SK-N-SH (cell line): ENCODE results near the gene TMEM138. TPM values are rescaled to one million over a fixed set of nuclear protein-coding genes. Genes with fewer than 3 reads are reported as not detected.
A peak's percentile ranks its signal among the peaks of the same experiment; 100 is the strongest.

Experiments used
- CTCF ChIA-PET: fragments of 300-600, 350-600 bp; formaldehyde crosslinking; extraction: SDS; loops from one replicate; lab custom pipeline; 2021; lab: Yijun Ruan, JAX
- POLR2A ChIA-PET: fragments of 350-600 bp; sonication (Branson Sonifier 250); formaldehyde crosslinking; extraction: SDS; loops from one replicate; lab custom pipeline; 2020; ENCODE audit warnings: antibody characterized with exemption, inconsistent platforms; lab: Yijun Ruan, JAX
- DNase-seq: peaks from one replicate; pipeline ENCODE4 v3.0.0; 2012
- H2AFZ ChIP-seq: fragments of 200-600 bp; sonication (generic); 2 replicates; pipeline ENCODE4 v1.8.1; 2016; ENCODE audit warnings: antibody characterized with exemption, mild to moderate bottlenecking, low read depth
- H3F3A ChIP-seq: fragments of 200-600 bp; sonication (generic); replicated peaks from 2 replicates; pipeline ENCODE3; 2016; ENCODE audit warnings: antibody characterized with exemption, mild to moderate bottlenecking; ENCODE audit not compliant: insufficient read depth
- H3K27ac ChIP-seq, 2 experiments: fragments of 200-500 bp in 1 of 2; fragments of 200-600 bp in 1 of 2; sonication (Bioruptor generic) in 1 of 2; sonication (generic), shearing (Covaris generic) in 1 of 2; 2 replicates each; pipeline versions ENCODE4 v1.5.1 to v1.6.1; 2014 to 2016; ENCODE audit warnings: low read depth in 2 of 2, inconsistent platforms in 1 of 2, low read length in 1 of 2, mild to moderate bottlenecking in 1 of 2, mixed read lengths in 1 of 2
- H3K27me3 ChIP-seq: fragments of 200-600 bp; sonication (generic), shearing (Covaris generic); 2 replicates; pipeline ENCODE4 v1.6.1; 2016; ENCODE audit warnings: mixed run types; ENCODE audit not compliant: insufficient read depth
- H3K36me3 ChIP-seq, 2 experiments: fragments of 200-500 bp in 1 of 2; fragments of 200-600 bp in 1 of 2; sonication (Bioruptor generic) in 1 of 2; sonication (generic) in 1 of 2; replicated peaks in 1 of 2; 2 replicates each; pipeline versions ENCODE3 to v1.5.1; 2014 to 2016; ENCODE audit warnings: low read length in 1 of 2, mild to moderate bottlenecking in 1 of 2; ENCODE audit not compliant: insufficient read depth in 2 of 2, control insufficient read depth in 1 of 2
- H3K4me1 ChIP-seq, 2 experiments: fragments of 200-500 bp in 1 of 2; fragments of 200-600 bp in 1 of 2; sonication (Bioruptor generic) in 1 of 2; sonication (generic), shearing (Covaris generic) in 1 of 2; 2 replicates each; pipeline versions ENCODE4 v1.5.1 to v1.6.1; 2014 to 2016; ENCODE audit warnings: low read depth in 1 of 2, low read length in 1 of 2, mixed run types in 1 of 2; ENCODE audit not compliant: insufficient read depth in 2 of 2, control insufficient read depth in 1 of 2
- H3K4me2 ChIP-seq: fragments of 200-600 bp; sonication (generic), shearing (Covaris generic); 2 replicates; pipeline ENCODE4 v1.6.1; 2017; ENCODE audit warnings: mixed run types
- H3K4me3 ChIP-seq, 2 experiments: fragments of 200-500 bp in 1 of 2; fragments of 200-600 bp in 1 of 2; sonication (Bioruptor generic) in 1 of 2; sonication (generic), shearing (Covaris generic) in 1 of 2; 2 replicates each; pipeline versions ENCODE4 v1.5.1 to v1.8.1; 2014 to 2016; ENCODE audit warnings: low read depth in 2 of 2, inconsistent platforms in 1 of 2, low read length in 1 of 2, mild to moderate bottlenecking in 1 of 2, mixed read lengths in 1 of 2, moderate library complexity in 1 of 2
- H3K79me2 ChIP-seq: fragments of 200-600 bp; sonication (generic); 2 replicates; pipeline ENCODE4 v1.8.1; 2017; ENCODE audit warnings: mild to moderate bottlenecking; ENCODE audit not compliant: insufficient read depth
- H3K9ac ChIP-seq: fragments of 200-600 bp; sonication (generic); 2 replicates; pipeline ENCODE4 v1.6.1; 2017; ENCODE audit warnings: mixed run types
- H3K9me2 ChIP-seq: fragments of 200-600 bp; sonication (generic); 2 replicates; pipeline ENCODE4 v1.6.1; 2017; ENCODE audit warnings: mixed run types
- H3K9me3 ChIP-seq: fragments of 200-600 bp; sonication (generic); 2 replicates; pipeline ENCODE4 v1.6.1; 2017; ENCODE audit warnings: mixed run types, mild to moderate bottlenecking, moderate library complexity
- H4K20me1 ChIP-seq: fragments of 200-600 bp; sonication (generic); 2 replicates; pipeline ENCODE4 v1.6.1; 2017; ENCODE audit warnings: mild to moderate bottlenecking, mixed run types; ENCODE audit not compliant: insufficient read depth
- JUND ChIP-seq: IDR thresholded peaks from 2 replicates; pipeline ENCODE4 v1.4.0; 2012
- PBX3 ChIP-seq: IDR thresholded peaks from 2 replicates; pipeline ENCODE4; 2012
- REST ChIP-seq: IDR thresholded peaks from 2 replicates; pipeline ENCODE4 v1.6.1; 2012; ENCODE audit warnings: mild to moderate bottlenecking, low read depth, low read length, moderate library complexity
- RFX5 ChIP-seq: IDR thresholded peaks from 2 replicates; pipeline ENCODE4 v1.6.1; 2012; ENCODE audit warnings: mild to moderate bottlenecking, improper control_type of control experiment, low read length
- RXRA ChIP-seq: IDR thresholded peaks from 2 replicates; pipeline ENCODE4 v1.4.0; 2012; ENCODE audit warnings: low read depth, mild to moderate bottlenecking, borderline replicate concordance
- USF2 ChIP-seq: fragments of 150-350 bp; IDR thresholded peaks from 2 replicates; pipeline ENCODE4 v1.6.1; 2017; ENCODE audit warnings: antibody characterized with exemption, low read length, low read depth, borderline replicate concordance
- WGBS: methylation state at CpG from one replicate; pipeline ENCODE4 v1.1.6; 2017; ENCODE audit warnings: low lambda C conversion rate; 5-methylcytosine and 5-hydroxymethylcytosine counted together
- polyA plus RNA-seq, 3 experiments: library from polyadenylated mRNA; depleted of rRNA; stranded (reverse); fragments of >200 nt; gene quantifications; 2 replicates each; pipeline ENCODE4 v1.2.3, GENCODE V29; 2012

TMEM138 gene
- polyA plus RNA-seq, 1 of the 3 experiments (the other 2 are of a cell fraction), result 82.2 TPM

GRCh38 chr11:61372659-61373420, 10.7 kb downstream of the TMEM138 start:
- no peak overlapping the region for H2AFZ ChIP-seq
- DNase-seq, result no peak
- H3K79me2 ChIP-seq, result no peaks in the 10 kb centered on the region; the same call in 1 of the 2 replicates
- POLR2A ChIA-PET, result interaction anchor here (0.8 to 2.5 kb wide), 2 partner anchors 10 to 11 kb away, joined by 4 to 19 read pairs; partner anchors contain the start of genes CYB561A3 and TMEM138
- H3K36me3 ChIP-seq, result peaks cover 28 to 69% of the 10 kb centered on the region in 2 experiments
- no peaks in the 10 kb centered on the region for H4K20me1 ChIP-seq
- CTCF ChIA-PET, result interaction anchor here (1.0 to 1.1 kb wide), 2 partner anchors 9 to 37 kb away, joined by 3 to 4 read pairs; no protein-coding TSS in a partner anchor
- H3K4me1 ChIP-seq, result no peaks in the 10 kb centered on the region
- no peaks in the 10 kb centered on the region for H3K27me3 ChIP-seq
- no peak overlapping the region for H3K9ac ChIP-seq
- H3K9me2 ChIP-seq, result no peaks in the 10 kb centered on the region
- peaks cover 9% of the 10 kb centered on the region for H3F3A ChIP-seq
- H3K27ac ChIP-seq, result no peak overlapping the region
- peaks cover 9% of the 10 kb centered on the region; the same call in 1 of the 2 replicates for H3K9me3 ChIP-seq
- WGBS, result 95% methylated on average over 8 of the region's 8 CpGs
- TF ChIP-seq PBX3 (no peak), USF2 (no peak), RFX5 (no peak), JUND (no peak)
- H3K4me3 ChIP-seq, result no peak overlapping the region; a peak in 1 of 4 replicates
- H3K4me2 ChIP-seq, result no peak overlapping the region

DNA sequence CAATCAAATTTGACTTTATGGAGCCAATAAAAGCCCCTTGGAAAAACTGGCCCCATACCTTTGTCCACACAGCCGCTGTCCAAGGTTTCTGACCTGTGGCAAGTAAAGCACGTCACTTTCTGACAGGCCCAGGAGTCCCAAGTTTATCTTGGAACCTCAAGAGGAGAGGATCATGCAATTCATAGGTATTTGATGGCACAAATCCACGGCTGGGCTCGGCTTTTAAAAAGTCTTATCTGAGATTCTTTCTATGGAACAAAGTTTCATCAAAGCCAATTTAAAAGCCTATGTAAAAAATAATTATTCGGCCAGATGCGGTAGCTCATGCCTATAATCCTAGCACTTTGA, 13.6 kb downstream of the TMEM138 start:
- Histone ChIP-seq H3K4me3 (no peak overlapping the region), H3K4me2 (no peak overlapping the region), H3K9me3 (peaks cover 9% of the 10 kb centered on the region; the same call in 1 of the 2 replicates), H4K20me1 (no peaks in the 10 kb centered on the region), H3K36me3 (peaks cover 3 to 44% of the 10 kb centered on the region in 2 experiments)
- TF ChIP-seq RXRA, result no peak
- 0 out of 2 replicates have a peak, but pooled peaks have one; percentile 16 for TF ChIP-seq REST
- TF ChIP-seq, all 33 proteins: peak for 1
- Histone ChIP-seq H3K27me3 (no peaks in the 10 kb centered on the region), H2AFZ (no peak overlapping the region), H3K79me2 (no peaks in the 10 kb centered on the region), H3F3A (peaks cover 9% of the 10 kb centered on the region), H3K4me1 (peaks cover 0 to 7% of the 10 kb centered on the region in 2 experiments; a peak in 1 of 4 replicates), H3K9ac (no peak overlapping the region), H3K27ac (no peak overlapping the region), H3K9me2 (no peaks in the 10 kb centered on the region)
- DNase-seq, result no peak
- ChIA-PET CTCF (interaction anchor here (1.9 to 3.7 kb wide), 2 partner anchors 10 to 39 kb away, joined by 8 to 27 read pairs; no protein-coding TSS in a partner anchor), POLR2A (no interaction called here)
- WGBS, result 97% methylated on average over 6 of the region's 6 CpGs
